NCI-H1930 (cell line): ENCODE data around the gene YIPF1.
A peak's percentile ranks its signal among the peaks of the same experiment; 100 is the strongest.
"Not testable (repeated sequence)": the region's sequence is repeated elsewhere in the genome, so short reads cannot be mapped to it uniquely, and the experiment has no call there.

Experiments
- DNase-seq, 2 experiments: peaks; one replicate each; lab custom pipeline; 2025; lab: John Stamatoyannopoulos, UW

The YIPF1 gene

GRCh38 chr1:53894644-53895043 is 5.0 kb upstream of the YIPF1 start:
- DNase-seq: no peak

- no peak for DNase-seq
Measured at GRCh38 chr1:53893999-53894636, 4.5 kb upstream of the YIPF1 start, which contains the start of gene DIO1. TSS of gene DIO1 (plus strand) at chr1:53894187. CDS start at chr1:53894211, 24 bp downstream.

DNA sequence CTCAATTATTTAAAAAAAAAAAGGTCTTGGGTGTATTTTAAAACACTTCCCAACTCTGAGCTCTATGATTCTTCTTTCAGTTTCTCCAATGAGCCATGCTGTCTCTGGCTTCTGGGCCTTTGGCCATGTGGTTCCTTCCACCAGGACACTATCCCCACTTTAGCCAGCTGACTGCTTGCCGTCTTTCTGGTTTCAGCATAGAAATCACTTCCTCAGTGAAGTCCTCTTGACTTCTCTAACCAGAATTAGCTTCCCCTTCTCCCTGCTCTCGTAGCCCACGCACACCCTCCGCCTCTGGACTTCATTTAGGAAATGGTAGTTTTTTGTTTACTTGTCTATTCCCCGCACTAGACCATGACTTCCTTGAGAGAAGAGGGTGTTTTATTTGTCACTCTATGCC is 3.3 kb upstream of the YIPF1 start:
- DNase-seq: no peak

DNA sequence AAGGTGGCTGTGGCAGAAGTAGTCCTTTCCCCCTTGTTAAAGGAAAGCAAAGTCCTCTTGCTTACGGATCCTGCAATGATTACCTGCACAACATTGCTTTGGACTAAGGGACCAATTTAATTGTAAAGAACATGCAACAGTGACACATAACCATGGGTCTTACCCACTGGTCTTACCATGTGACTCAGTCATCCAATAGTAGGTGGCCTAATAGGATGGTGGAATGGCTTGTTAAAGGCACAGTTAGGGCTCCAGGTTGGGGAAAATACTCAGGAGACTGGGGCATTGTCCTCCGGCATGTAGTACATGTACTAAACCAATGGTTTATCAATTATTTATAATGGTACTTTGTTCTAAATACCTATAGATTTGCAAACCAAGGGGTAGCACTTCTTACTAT is 2.1 kb upstream of the YIPF1 start:
- DNase-seq: no peak

DNA sequence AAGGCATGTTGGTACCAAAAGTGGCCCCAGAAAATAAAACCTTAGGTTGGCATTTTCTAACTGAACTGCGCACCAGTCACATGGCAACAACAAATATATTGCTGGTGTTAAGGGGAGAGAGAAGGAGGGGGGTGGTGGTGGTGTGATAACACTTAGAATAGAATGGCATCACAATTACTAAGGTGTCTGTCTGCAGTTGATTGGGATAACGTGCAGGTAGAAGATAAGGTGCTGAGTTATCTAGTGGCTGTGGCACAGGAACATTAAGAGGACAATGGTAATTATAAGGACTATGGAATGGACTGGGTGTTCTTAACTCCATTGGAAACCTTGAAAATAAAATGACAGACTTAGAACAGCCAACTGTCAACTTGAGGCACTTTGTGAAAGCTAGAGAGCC is 1.4 kb upstream of the YIPF1 start:
- DNase-seq: no peak

DNA sequence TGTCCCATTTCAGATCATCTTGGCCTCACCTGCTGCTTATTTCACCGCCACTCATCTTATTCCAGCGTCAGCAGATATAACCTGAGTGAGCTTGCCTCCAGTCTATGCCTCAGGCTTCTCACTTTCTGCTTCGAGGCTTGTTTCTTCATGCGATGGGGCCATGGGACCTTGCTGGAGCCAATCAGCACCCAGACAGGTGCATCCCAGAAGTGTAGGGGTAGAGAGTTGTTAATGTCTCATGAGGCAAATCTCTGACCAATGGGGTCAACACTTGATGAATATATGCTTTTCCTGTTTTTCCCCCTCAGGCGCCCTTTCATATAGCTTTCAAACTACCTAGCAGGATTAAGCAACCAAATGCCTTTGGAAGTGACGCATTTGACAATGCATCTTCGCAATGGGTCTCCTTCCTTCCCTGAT is 935 bp upstream of the YIPF1 start:
- no peak for DNase-seq

GRCh38 chr1:53888681-53889080 is 916 bp downstream of the YIPF1 start:
- DNase-seq: no peak

DNA sequence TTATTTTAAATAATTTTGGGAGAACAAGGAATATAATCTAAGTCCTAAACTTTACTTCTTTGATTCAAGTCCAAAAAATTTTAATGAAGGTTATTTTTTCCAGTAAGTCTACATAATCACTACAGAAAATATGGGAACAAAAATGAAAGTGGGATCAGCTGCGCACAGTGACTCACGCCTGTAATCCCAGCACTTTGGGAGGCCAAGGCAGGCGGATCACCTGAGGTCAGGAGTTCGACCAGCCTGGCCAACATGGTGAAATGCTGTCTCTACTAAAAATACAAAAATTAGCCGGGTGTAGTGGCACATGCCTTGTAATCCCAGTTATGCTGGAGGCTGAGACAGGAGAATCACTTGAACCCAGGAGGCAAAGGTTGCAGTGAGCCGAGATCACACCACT is 6.0 kb downstream of the YIPF1 start:
- DNase-seq: not testable (repeated sequence)

GRCh38 chr1:53881853-53882252 is 7.7 kb downstream of the YIPF1 start:
- DNase-seq: not testable (repeated sequence)

GRCh38 chr1:53878492-53879105 is 11.0 kb downstream of the YIPF1 start:
- peak; percentile 12 to 17 for DNase-seq

DNA sequence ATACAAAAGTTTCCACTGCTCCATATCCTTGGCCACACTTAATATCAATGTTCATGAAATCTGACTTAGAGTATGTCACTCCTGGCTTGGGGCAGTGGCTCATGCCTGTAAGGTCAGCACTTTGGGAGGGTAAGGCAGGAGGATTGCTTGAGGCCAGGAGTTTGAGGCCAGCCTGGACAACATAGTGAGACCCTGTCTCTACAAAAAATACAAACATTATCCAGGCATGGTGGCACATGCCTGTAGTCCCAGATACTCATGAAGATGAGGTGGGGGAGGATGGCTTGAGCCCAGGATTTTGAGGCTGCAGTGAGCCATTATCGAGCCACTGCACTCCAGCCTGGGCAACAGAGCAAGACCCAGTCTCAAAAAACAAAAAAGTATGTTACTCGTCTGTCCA is 14.4 kb downstream of the YIPF1 start:
- DNase-seq: not testable (repeated sequence)

DNA sequence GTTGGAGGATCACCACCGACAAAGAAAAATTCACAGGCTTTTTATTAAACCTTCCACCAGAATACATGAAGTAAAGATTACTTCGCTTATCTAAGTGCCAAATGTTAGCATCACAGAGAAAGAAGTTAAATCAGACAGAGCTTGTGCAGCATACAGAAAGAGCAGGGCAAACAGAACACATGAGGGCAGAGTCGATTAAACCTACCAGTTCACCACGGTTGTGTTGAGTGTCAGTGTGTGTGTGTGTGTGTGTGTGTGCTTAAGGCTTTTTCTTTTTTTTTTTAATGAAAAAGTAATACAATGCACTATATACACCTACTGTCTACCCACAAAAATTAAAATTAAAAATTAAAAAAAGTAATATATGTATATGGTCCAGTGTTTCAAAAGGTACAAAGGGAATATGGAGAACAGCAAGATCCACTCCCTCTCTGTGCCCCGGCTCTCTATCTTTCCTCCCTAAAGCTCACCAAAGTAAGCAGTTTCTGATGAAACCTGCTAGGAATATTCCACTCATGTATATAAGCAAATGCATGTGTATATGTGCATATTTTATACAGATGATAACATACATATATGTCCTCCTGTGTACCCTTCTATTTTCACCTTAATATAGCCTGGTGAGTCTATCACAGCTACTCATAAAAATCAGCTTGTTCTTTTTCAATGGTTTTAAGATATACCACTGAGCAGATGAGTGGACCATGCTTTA is 17.7 kb downstream of the YIPF1 start:
- DNase-seq: no peak

DNA sequence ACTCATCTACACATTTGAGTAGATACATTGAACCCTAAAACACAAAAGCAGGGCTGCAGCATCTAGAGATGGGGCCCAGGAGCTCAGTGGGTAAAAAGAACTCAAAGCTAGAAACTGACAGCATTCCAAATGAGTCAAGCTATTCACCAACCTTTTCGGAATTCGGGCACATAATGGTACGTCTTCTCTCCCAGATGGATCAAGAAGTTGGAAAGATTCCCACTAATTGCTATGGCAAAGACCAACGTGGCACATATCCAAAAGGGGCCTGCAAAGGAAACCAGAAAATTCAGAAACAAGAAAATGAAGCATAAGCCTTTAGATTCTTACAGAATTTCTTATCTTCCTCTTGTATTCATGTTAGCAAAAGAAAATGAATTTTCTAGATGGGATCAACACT is 18.4 kb downstream of the YIPF1 start:
- no peak for DNase-seq

DNA sequence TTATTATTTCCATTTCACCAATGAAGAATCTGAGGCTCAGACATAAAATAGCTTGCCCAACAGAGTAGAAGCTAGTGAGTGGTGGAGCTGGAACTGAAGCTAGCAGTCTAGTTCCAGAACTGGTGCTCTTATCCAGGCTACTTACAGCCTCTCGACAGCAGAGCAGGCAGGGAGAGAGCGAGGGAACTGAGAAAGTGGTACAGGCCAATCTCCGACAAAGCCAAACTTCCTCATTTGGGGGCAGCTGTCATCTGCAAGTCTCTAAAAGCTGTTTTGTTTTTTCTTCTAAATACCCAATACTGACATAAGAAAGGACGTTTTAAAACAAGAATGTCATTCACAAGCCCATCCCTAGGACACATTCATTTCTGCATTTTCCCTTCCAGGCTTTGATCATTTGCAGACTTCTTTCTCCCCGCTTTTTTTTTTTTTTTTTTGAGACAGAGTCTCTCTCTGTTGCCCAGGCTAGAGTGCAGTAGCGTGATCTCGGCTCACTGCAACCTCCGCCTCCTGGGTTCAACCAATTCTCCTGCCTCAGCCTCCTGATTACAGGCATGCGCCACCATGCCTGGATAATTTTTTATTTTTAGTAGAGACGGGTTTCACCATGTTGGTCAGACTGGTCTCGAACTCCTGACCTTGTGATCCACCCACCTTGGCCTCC is 20.0 kb downstream of the YIPF1 start:
- DNase-seq: no peak

DNA sequence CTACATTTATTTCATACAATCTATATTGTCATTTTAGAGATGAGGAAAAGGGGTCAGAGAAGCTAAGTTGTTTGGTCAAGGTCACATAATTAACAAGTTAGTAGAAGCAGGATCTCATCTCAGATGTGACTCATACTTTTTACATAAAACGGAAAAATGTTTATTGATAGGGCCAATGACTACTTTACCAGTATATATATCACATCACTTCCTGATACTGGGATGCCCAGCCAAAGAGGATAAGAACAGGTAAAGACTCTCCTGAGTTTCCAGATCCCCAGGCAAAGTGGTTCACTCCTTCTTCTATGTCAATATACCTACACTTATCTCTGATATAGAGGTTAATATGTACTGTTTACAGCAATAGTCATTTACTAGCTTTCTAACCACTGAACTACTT is 21.0 kb downstream of the YIPF1 start:
- no peak for DNase-seq

- no peak for DNase-seq
Measured at GRCh38 chr1:53862507-53862906, 27.1 kb downstream of the YIPF1 start.

DNA sequence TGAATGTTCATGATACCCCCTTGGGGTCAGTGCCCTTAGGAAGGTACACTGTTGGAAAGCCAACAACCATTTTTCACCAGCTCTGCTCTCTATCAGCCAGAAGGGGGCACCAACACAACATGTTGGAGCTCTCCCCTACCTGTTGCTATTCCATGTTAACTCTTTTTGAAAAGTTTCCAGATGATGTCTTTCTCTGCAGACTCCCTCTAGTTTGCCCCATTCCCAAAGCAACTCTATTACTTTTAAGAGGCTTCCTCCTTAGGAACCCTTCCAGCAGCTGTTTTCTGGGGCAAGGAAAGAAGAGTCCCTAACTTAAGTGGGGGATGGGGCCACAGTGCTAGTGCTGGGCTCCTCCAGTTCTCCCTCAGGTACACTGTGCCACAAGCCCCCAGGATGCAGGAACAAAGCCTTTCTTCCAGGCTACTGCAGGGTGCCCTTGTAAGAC is 28.6 kb downstream of the YIPF1 start:
- DNase-seq: peak; percentile 11 to 39

DNA sequence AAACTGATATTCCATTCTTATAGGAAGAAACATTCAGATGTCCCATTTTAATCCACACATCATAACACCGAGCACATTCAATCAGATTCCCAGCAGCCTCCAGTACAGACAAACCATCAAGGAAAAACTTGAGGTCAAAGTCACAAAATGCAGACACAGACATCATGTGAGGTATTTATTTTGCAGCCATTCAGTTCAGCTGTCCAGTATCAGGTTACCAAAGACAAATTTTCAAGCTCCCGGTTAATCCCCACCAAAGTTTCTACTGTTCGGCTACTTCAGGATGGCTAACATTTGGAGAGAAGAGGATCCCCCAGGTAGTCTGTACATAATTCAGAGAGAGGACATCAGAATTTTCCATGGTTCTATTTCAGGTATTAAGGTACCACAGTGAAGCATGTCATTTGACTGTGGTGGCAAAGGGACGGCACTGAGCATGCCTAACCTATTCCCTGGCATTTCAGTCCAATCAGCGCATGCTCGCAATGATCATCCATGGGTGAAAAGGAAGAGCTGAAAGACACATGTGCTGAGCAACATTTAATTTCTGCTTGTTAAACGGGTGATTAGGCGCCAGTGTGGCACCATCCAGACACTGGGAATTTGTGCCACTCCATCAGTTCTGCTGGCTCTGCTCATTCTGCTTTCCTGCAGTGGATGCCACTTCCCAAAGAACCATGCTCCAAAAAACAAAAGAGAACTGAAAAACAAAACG is 37.9 kb downstream of the YIPF1 start:
- DNase-seq: no peak

- no peak for DNase-seq
Measured at GRCh38 chr1:53850082-53850673, 39.4 kb downstream of the YIPF1 start.

DNA sequence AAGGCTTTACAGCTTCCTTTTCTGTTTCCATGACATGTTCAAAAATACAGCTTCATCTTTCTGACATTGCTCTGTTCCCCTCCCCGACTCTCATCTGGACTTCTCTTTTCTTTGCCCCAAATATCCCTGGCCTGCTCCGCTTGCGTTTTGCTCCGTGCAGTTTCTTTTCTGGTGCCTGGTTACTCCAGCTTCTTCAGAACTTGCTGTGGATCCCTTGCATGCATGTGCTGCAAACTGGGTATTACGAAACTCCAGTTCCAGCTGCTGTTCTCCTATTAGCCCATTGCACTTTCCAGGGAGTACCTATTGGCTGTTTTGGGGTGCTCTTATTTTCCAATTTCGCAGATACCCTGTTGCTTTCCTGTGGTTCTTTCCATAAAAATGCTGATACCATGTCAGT is 41.6 kb downstream of the YIPF1 start:
- DNase-seq: no peak

- DNase-seq: no peak
Measured at GRCh38 chr1:53842347-53842746, 47.2 kb downstream of the YIPF1 start.

- DNase-seq: no peak
Measured at GRCh38 chr1:53838654-53838974, 51.0 kb downstream of the YIPF1 start.
